ENCODE measurements around the gene ADAT3.
"Not testable (repeated sequence)": the region's sequence is repeated elsewhere in the genome, so short reads cannot be mapped to it uniquely, and the experiment has no call there.

Gene ADAT3

GRCh38 chr19:1872807-1873523 lies 32.2 kb upstream of the ADAT3 start:
- no peak overlapping the region for H3K9ac ChIP-seq (ENCODE audit: low read length)
- peaks cover 24% of the 10 kb centered on the region for H4K20me1 ChIP-seq (ENCODE audit: insufficient read depth, low read length)
- peaks cover 55% of the 10 kb centered on the region for H3K79me2 ChIP-seq (ENCODE audit: low read length)
- H3K9me3 ChIP-seq (ENCODE audit: insufficient read depth, low read length), result no peaks in the 10 kb centered on the region
- H3K36me3 ChIP-seq (replicated peaks; ENCODE audit: low read depth, low read length), result peaks cover 34% of the 10 kb centered on the region
- H3K4me2 ChIP-seq (ENCODE audit: low read length), result no peak overlapping the region
- H2AFZ ChIP-seq (ENCODE audit: low read depth, low read length), result no peak overlapping the region
- H3K4me3 ChIP-seq (ENCODE audit: low read length), result no peak overlapping the region
- peaks cover 13% of the 10 kb centered on the region for H3K4me1 ChIP-seq (ENCODE audit: low read length)
- H3K27me3 ChIP-seq (ENCODE audit: low read depth, low read length), result no peaks in the 10 kb centered on the region
- TF ChIP-seq EZH2phosphoT487 (IDR thresholded peaks at IDR 0.05; ENCODE audit: low read depth) (no peak), CTCF (IDR thresholded peaks at IDR 0.05; ENCODE audit: low read depth, low read length) (no peak)
- H3K27ac ChIP-seq (ENCODE audit: low read length), result no peak overlapping the region

GRCh38 chr19:1873524-1874473 lies 31.4 kb upstream of the ADAT3 start:
- H3K36me3 ChIP-seq (replicated peaks; ENCODE audit: low read depth, low read length), result peaks cover 34% of the 10 kb centered on the region
- H3K4me1 ChIP-seq (ENCODE audit: low read length), result peaks cover 13% of the 10 kb centered on the region
- TF ChIP-seq CTCF (IDR thresholded peaks at IDR 0.05; ENCODE audit: low read depth, low read length) (no peak), EZH2phosphoT487 (IDR thresholded peaks at IDR 0.05; ENCODE audit: low read depth) (no peak)
- H3K4me3 ChIP-seq (ENCODE audit: low read length), result peak overlapping the region; percentile 90
- peak overlapping the region; percentile 77 for H3K4me2 ChIP-seq (ENCODE audit: low read length)
- H4K20me1 ChIP-seq (ENCODE audit: insufficient read depth, low read length), result peaks cover 24% of the 10 kb centered on the region
- no peak overlapping the region for H3K27ac ChIP-seq (ENCODE audit: low read length)
- no peaks in the 10 kb centered on the region for H3K27me3 ChIP-seq (ENCODE audit: low read depth, low read length)
- H3K9ac ChIP-seq (ENCODE audit: low read length), result peak overlapping the region; percentile 94
- H3K9me3 ChIP-seq (ENCODE audit: insufficient read depth, low read length), result no peaks in the 10 kb centered on the region
- peaks cover 55% of the 10 kb centered on the region for H3K79me2 ChIP-seq (ENCODE audit: low read length)
- H2AFZ ChIP-seq (ENCODE audit: low read depth, low read length), result no peak overlapping the region

GRCh38 chr19:1874554-1875185 lies 30.5 kb upstream of the ADAT3 start:
- Histone ChIP-seq H3K4me3 (ENCODE audit: low read length) (peak overlapping the region; percentile 90), H3K4me2 (ENCODE audit: low read length) (peak overlapping the region; percentile 77), H3K9me3 (ENCODE audit: insufficient read depth, low read length) (no peaks in the 10 kb centered on the region), H3K36me3 (replicated peaks; ENCODE audit: low read depth, low read length) (peaks cover 32% of the 10 kb centered on the region), H3K79me2 (ENCODE audit: low read length) (peaks cover 55% of the 10 kb centered on the region), H2AFZ (ENCODE audit: low read depth, low read length) (no peak overlapping the region), H3K27ac (ENCODE audit: low read length) (peak overlapping the region; percentile 65), H3K4me1 (ENCODE audit: low read length) (peaks cover 13% of the 10 kb centered on the region), H4K20me1 (ENCODE audit: insufficient read depth, low read length) (peaks cover 24% of the 10 kb centered on the region), H3K9ac (ENCODE audit: low read length) (peak overlapping the region; percentile 94), H3K27me3 (ENCODE audit: low read depth, low read length) (no peaks in the 10 kb centered on the region)
- TF ChIP-seq CTCF (IDR thresholded peaks at IDR 0.05; ENCODE audit: low read depth, low read length) (no peak), EZH2phosphoT487 (IDR thresholded peaks at IDR 0.05; ENCODE audit: low read depth) (no peak)

GRCh38 chr19:1875265-1875645 lies 29.9 kb upstream of the ADAT3 start:
- peaks cover 24% of the 10 kb centered on the region for H4K20me1 ChIP-seq (ENCODE audit: insufficient read depth, low read length)

More at GRCh38 chr19:1875265-1875645, 29.9 kb upstream of the ADAT3 start:
- Histone ChIP-seq H3K4me3 (ENCODE audit: low read length) (peak overlapping the region; percentile 90), H3K36me3 (replicated peaks; ENCODE audit: low read depth, low read length) (peaks cover 30% of the 10 kb centered on the region), H3K27ac (ENCODE audit: low read length) (peak overlapping the region; percentile 65), H3K79me2 (ENCODE audit: low read length) (peaks cover 55% of the 10 kb centered on the region), H3K4me2 (ENCODE audit: low read length) (peak overlapping the region; percentile 77), H3K4me1 (ENCODE audit: low read length) (peaks cover 13% of the 10 kb centered on the region), H3K9ac (ENCODE audit: low read length) (peak overlapping the region; percentile 94)
- not testable (repeated sequence) for H3K9me3 ChIP-seq (ENCODE audit: insufficient read depth, low read length); H3K27me3 ChIP-seq (ENCODE audit: low read depth, low read length); H2AFZ ChIP-seq (ENCODE audit: low read depth, low read length)
